Stomach smooth muscle (tissue), 2 donors: ENCODE measurements around the gene GPR31.

Source experiments
- H3K27ac ChIP-seq: one replicate; pipeline ENCODE4 v1.7.0; 2013; ENCODE audit warnings: mild to moderate bottlenecking, low read length, inconsistent platforms
- H3K27me3 ChIP-seq, 2 donors: one replicate each; pipeline ENCODE4 v1.7.0; 2013; ENCODE audit warnings: low read length in 2 of 2; ENCODE audit not compliant: insufficient read depth in 2 of 2, control insufficient read depth in 1 of 2
- H3K36me3 ChIP-seq, 2 donors: one replicate each; pipeline ENCODE4 v1.7.0; 2013; ENCODE audit warnings: low read length in 2 of 2; ENCODE audit not compliant: control insufficient read depth in 2 of 2, insufficient read depth in 2 of 2
- H3K4me1 ChIP-seq: one replicate; pipeline ENCODE4 v1.7.0; 2013; ENCODE audit warnings: low read length; ENCODE audit not compliant: control insufficient read depth, insufficient read depth
- H3K4me3 ChIP-seq, 2 donors: one replicate each; pipeline ENCODE4 v1.7.0; 2013; ENCODE audit warnings: low read length in 2 of 2
- H3K9ac ChIP-seq, 2 donors: one replicate each; pipeline ENCODE4 v1.7.0; 2013; ENCODE audit warnings: low read length in 2 of 2, mild to moderate bottlenecking in 1 of 2
- H3K9me3 ChIP-seq, 2 donors: one replicate each; pipeline ENCODE4 v1.7.0; 2013; ENCODE audit warnings: low read length in 2 of 2; ENCODE audit not compliant: control insufficient read depth in 2 of 2
- donor health status: healthy.
- donor health status: Pancreatic carcinoma.

GPR31 gene

DNA sequence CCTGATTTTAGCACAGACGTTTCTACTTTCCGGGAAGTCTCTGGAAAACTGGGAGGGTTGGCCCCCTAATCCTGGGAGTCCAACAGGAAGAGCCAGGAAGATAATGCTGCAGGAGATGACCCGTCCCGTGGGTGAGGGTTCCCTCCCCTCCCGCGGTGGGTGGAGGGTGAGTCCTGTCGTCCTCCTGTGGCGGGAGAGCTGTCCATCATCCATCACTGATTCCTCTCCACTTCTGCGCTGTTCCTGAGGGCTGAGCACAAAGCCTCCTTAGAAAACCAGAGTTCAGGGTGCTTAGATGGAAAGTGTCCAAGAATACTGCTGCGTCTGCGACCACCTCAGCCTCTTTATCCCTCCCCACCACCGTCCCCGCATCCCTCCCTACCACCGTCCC lies 40.9 kb downstream of the GPR31 start:
- Histone ChIP-seq H3K4me1 (peaks cover 8% of the 10 kb centered on the region), H3K27ac (peak overlapping the region; percentile 1), H3K36me3 (no peaks in the 10 kb centered on the region), H3K4me3 (no peak overlapping the region), H3K9ac (no peak overlapping the region), H3K27me3 (no peaks in the 10 kb centered on the region), H3K9me3 (no peaks in the 10 kb centered on the region)

DNA sequence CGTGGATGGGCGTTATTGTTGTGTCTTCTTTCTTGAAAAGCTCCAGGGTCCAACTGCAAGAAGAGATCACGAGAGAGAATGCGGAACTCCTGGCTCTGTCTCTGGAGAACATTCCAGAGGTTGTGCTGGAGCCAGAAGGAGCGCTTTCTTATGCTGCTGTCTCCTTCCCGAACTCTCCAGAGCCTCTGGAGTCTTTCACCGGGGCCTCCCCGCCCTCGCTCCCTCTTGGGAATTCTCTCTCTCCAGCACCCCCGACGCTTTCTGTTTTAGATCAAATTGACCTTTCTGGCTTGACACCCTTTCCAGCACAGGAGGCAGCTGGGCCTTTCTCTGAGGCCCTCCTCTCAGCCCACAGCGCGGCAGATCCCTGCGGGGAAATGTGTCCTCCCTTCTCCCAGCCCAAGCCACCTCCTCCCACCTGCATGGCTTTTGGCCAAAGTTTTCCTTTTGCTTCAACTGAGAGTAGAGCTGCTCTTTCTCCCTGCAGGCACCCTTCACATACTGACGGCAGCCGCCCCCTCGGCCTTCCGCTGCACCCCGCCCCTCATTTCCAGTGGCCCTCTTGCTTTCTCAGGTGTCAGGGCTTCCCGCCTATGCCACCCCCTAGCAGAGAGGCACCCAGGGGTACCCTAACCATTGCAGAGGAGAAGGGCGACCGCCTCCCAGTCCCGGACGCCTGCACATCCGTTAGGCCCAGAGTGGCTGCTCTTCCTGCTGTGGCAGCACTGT lies 41.5 kb downstream of the GPR31 start:
- no peaks in the 10 kb centered on the region for H3K27me3 ChIP-seq
- peak overlapping the region; percentile 27 to 63 for H3K4me3 ChIP-seq
- peak overlapping the region; percentile 1 for H3K27ac ChIP-seq
- H3K9ac ChIP-seq = no peak overlapping the region
- peaks cover 8% of the 10 kb centered on the region for H3K4me1 ChIP-seq
- H3K36me3 ChIP-seq = no peaks in the 10 kb centered on the region
- H3K9me3 ChIP-seq = no peaks in the 10 kb centered on the region

DNA sequence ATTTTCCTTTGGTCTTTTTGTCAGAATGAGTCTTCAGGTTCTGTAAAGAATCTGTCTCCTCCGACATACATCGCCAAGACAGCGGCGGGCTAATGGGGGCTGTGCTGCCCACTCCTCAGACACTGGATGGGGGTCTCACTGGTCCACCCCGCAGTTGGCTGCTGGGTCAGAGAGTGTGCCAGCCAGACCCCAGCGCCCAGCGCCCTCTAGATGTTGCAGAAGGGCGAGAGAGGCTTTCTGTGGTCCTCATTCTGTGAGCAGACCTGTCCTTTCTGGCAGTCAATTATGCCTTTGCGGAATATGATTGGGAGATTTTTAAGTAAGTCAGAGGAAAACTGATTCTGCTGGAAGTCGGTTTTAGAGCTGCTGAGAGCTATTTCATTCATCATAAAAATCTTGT lies 42.7 kb downstream of the GPR31 start:
- Histone ChIP-seq H3K4me1 (peaks cover 8% of the 10 kb centered on the region), H3K4me3 (no peak overlapping the region), H3K27ac (no peak overlapping the region), H3K9ac (no peak overlapping the region), H3K36me3 (no peaks in the 10 kb centered on the region), H3K9me3 (no peaks in the 10 kb centered on the region), H3K27me3 (no peaks in the 10 kb centered on the region)

DNA sequence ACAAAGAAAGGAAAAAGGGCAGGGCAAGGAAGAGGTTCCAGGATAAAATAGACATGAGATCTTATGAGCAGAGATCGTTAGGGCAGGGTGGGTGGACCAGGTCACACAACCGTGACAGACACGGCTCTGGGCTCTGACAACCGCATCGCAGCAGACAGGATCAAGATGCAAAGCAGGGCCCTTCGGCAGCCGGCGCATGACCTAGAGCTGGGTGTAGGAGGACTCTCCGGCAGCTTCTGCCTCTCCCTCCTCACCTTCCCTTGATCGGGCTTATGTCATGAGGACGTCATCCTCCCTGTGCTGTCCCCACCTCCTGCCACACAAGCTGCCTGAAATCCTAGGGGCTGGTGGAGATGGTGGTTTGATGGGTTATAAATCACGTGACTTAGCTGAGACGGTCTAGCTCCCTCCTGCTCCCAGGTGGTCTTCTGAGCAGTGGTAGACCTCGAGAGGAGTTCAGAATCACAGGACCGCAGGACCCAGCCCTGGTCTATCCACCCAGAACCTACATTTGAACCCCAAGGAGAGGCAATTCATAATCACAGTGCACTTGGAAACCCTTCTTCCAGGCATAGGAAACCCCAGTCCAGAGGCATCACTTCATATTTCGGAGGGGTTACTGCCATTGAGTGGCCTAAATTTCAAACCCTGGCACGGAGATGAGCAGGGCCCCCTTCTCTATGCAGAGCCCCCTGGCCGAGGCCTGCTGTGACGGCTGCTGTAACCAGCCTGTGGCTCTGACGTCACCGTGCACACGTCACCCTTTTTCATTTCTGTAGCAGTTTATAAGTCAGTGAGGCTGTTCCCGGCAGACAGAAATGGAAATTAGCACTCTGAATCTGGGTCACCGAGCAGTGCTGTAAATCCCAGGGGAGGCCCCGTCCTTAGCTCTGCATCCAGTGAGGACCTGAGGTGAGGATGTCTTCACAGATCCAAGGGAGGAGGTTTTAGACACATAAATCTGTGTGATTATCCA lies 43.6 kb downstream of the GPR31 start:
- no peaks in the 10 kb centered on the region for H3K36me3 ChIP-seq
- H3K27me3 ChIP-seq = no peaks in the 10 kb centered on the region
- H3K9me3 ChIP-seq = no peaks in the 10 kb centered on the region
- no peak overlapping the region for H3K9ac ChIP-seq
- H3K4me1 ChIP-seq = peaks cover 8% of the 10 kb centered on the region
- no peak overlapping the region for H3K27ac ChIP-seq
- H3K4me3 ChIP-seq = no peak overlapping the region

DNA sequence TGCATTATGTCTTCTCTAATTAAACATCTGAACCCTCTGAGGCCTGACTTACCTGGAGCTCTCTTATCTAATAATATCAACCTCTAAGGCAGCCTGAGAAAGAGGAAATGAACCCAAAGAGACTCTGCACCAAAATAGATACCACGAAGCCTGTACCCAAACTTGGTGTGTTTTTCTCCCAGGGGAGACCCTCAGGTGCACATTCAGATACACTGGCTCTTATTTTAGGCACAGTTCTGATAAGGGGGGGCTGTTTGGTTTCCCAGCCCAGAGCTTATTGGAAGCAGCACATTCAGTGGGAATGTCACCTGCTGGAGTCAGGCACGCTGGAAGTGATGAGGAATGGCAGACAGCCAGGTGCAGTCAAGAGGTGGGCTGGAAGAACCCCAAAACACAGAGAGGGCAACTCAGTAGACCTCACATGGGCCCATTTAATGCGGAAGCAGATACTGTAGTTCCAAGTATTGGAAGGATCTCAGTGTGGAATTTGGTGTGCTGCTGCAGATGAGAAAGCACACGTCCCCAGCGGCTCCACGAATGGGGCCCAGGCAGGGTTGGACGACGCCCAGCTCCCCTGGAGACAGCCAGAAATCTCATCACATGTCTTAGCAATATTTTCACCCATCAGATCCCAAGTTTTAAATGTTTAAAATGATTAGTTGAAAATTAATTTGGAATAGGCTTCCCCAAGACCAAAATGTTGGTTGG lies 44.6 kb downstream of the GPR31 start:
- Histone ChIP-seq H3K9ac (no peak overlapping the region), H3K36me3 (no peaks in the 10 kb centered on the region)

DNA sequence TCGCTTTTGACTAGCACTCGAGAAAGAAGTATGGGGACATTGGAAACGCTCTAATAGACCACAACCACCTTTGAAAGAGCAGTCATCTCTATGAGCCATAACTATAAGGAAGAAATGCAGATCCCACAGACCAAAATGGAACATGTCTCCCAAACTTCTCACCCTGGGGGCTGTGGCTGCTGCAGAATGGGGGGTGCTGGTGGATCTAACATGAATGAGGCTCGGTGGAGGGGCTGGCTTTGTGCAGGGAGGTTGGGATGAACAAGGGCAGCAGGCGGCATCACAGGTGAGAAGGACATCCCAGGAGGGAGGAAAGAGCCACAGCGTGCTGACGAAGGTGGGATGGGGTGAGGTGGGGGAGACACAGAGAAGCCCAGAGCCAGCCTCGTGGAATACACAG lies 45.4 kb downstream of the GPR31 start:
- no peaks in the 10 kb centered on the region for H3K36me3 ChIP-seq
- H3K27me3 ChIP-seq = no peaks in the 10 kb centered on the region
- peaks cover 8% of the 10 kb centered on the region for H3K4me1 ChIP-seq
- H3K4me3 ChIP-seq = no peak overlapping the region
- no peak overlapping the region for H3K9ac ChIP-seq
- H3K9me3 ChIP-seq = no peaks in the 10 kb centered on the region
- H3K27ac ChIP-seq = no peak overlapping the region

More for the DNA sequence above, 44.6 kb downstream of the GPR31 start:
- Histone ChIP-seq H3K4me3 (no peak overlapping the region), H3K9me3 (no peaks in the 10 kb centered on the region), H3K4me1 (peaks cover 8% of the 10 kb centered on the region), H3K27me3 (no peaks in the 10 kb centered on the region), H3K27ac (no peak overlapping the region)

DNA sequence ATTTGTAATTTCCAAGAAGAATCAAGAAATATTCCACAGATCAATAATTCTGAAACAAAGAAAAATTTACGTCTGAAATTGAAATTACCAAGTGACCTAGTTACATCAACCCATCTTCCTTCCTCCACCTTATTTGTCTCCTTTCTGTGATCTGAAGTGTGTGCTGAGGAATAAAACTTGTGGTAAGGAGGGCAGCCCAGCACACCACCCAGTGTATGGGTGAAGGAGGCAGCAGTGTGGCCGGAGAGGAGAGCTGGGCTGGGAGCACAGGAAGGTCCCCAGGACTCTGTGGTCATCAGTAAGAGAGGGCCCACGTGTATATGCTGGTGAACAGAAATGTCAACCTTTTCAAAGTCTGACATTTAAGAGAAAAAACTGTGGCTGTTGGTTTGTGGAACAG lies 46.2 kb downstream of the GPR31 start:
- Histone ChIP-seq H3K4me1 (peaks cover 6% of the 10 kb centered on the region), H3K27me3 (no peaks in the 10 kb centered on the region), H3K36me3 (no peaks in the 10 kb centered on the region), H3K4me3 (no peak overlapping the region), H3K27ac (no peak overlapping the region), H3K9me3 (no peaks in the 10 kb centered on the region), H3K9ac (no peak overlapping the region)

DNA sequence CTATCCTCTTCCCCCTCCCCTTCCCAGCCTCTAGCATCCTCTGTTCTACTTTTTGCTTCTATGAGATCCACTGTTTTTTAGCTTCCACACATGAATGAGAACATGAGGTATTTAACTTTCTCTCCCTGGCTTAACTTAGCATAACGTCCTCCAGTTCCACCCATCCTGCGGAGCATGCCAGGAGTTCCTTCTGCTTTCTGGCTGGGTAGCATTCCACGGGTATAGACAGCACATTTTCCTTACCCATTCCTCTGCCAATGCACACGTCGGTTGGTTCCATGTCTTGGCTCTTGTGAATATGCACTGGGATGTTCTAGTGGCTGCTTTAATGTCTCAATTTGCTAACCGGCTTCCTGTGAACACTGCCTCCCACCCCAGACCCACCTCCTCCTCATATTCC lies 48.1 kb downstream of the GPR31 start:
- Histone ChIP-seq H3K27me3 (no peaks in the 10 kb centered on the region), H3K36me3 (no peaks in the 10 kb centered on the region), H3K9ac (no peak overlapping the region), H3K4me3 (no peak overlapping the region), H3K27ac (no peak overlapping the region), H3K4me1 (no peaks in the 10 kb centered on the region), H3K9me3 (no peaks in the 10 kb centered on the region)

DNA sequence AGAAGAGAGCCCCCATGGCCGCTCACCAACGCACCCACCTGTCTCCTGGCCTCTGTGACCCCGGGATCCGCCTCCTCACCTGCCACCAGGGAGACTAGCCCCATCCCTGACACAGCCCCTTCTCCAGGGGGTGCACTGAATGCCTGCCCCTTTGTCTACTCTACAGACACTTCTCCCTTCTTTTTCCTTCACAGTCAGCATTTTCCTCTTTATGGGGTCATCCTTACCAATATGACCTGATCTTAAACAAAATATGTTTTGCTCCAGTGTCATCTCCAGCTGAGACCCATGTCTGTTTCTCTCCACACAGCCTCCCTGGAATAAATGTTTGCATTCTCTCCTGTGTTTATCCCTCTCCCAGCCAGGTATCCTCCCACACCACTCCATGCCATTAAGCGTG lies 49.5 kb downstream of the GPR31 start:
- Histone ChIP-seq H3K4me3 (no peak overlapping the region), H3K36me3 (no peaks in the 10 kb centered on the region), H3K27ac (no peak overlapping the region), H3K4me1 (no peaks in the 10 kb centered on the region), H3K9me3 (no peaks in the 10 kb centered on the region), H3K9ac (no peak overlapping the region), H3K27me3 (no peaks in the 10 kb centered on the region)

DNA sequence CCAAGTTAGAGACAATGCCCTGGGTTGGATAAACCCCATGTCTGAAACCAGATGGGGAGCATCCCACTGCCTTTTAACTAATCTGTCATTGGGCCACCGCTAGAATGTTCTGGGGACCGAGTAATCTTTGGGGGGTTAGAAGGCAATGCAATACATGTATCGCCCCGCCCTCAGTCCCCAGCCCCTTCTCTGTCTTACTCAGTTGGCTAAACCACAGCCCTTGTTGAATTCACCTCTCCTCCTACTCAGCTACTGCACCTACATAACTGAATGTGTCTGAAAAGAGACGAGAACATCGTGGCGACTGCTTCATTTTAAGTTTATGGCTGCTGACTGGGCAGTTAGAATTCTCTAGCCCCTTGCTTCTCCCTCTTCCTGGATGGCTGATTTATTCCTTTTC lies 50.0 kb downstream of the GPR31 start:
- Histone ChIP-seq H3K9me3 (peaks cover 0 to under 1% of the 10 kb centered on the region in 2 donors), H3K4me3 (no peak overlapping the region), H3K9ac (no peak overlapping the region), H3K27ac (no peak overlapping the region), H3K27me3 (no peaks in the 10 kb centered on the region), H3K36me3 (no peaks in the 10 kb centered on the region), H3K4me1 (no peaks in the 10 kb centered on the region)
